ENCODE results near the gene TSPO. TPM values are rescaled to one million over a fixed set of nuclear protein-coding genes. Genes with fewer than 3 reads are reported as not detected.

Gene TSPO
- total RNA-seq, 1 experiment from 2014 or later = 144 TPM

DNA sequence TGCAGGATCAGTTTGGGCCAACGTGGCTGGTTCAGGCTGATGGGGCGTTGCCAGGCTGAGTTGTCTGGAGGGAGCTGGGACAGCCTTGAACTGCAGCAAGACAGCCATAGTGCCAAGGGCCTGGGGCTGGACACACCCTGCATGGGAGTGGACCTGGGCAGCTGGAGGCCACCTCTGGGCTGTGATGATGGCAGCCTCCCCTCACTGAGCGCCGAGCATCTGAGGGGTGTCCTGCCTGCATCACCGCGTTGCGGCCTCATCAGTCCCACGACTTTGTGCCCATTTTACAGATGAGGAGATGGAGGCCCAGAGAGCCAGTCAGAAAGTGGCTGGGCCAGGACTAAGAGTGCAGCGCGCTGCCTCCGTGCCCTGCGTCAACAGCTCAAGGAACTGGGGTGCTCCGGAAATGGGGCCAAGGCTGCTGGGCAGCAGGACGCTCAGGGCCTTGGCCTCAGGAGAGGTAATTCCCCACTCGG, 590 bp upstream of the TSPO start:
- H3K4me1 ChIP-seq (ENCODE audit: control insufficient read depth, insufficient read depth, low read length) = peaks cover 6% of the 10 kb centered on the region; the same call in 1 of the 2 replicates
- TF ChIP-seq CTCF (IDR thresholded peaks at IDR 0.05) (no peak), POLR2AphosphoS5 (IDR thresholded peaks at IDR 0.05; ENCODE audit: low read depth, low read length) (no peak), TCF7L2 (IDR thresholded peaks at IDR 0.05; ENCODE audit: low read depth, low read length) (no peak), SIN3A (IDR thresholded peaks at IDR 0.05; ENCODE audit: borderline replicate concordance, insufficient read depth, low read depth, low read length) (no peak)
- TF ChIP-seq, protein P1, sequence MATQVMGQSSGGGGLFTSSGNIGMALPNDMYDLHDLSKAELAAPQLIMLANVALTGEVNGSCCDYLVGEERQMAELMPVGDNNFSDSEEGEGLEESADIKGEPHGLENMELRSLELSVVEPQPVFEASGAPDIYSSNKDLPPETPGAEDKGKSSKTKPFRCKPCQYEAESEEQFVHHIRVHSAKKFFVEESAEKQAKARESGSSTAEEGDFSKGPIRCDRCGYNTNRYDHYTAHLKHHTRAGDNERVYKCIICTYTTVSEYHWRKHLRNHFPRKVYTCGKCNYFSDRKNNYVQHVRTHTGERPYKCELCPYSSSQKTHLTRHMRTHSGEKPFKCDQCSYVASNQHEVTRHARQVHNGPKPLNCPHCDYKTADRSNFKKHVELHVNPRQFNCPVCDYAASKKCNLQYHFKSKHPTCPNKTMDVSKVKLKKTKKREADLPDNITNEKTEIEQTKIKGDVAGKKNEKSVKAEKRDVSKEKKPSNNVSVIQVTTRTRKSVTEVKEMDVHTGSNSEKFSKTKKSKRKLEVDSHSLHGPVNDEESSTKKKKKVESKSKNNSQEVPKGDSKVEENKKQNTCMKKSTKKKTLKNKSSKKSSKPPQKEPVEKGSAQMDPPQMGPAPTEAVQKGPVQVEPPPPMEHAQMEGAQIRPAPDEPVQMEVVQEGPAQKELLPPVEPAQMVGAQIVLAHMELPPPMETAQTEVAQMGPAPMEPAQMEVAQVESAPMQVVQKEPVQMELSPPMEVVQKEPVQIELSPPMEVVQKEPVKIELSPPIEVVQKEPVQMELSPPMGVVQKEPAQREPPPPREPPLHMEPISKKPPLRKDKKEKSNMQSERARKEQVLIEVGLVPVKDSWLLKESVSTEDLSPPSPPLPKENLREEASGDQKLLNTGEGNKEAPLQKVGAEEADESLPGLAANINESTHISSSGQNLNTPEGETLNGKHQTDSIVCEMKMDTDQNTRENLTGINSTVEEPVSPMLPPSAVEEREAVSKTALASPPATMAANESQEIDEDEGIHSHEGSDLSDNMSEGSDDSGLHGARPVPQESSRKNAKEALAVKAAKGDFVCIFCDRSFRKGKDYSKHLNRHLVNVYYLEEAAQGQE (IDR thresholded peaks at IDR 0.05; ENCODE audit: insufficient read depth in 1 of 2, low read depth in 2 of 2, low read length in 1 of 2) = no peak
- H3K9me3 ChIP-seq (ENCODE audit: control insufficient read depth, insufficient read depth, low read depth, low read length) = no peaks in the 10 kb centered on the region
- no peak; the same call in 1 of the 2 replicates for ATAC-seq
- no peaks in the 10 kb centered on the region for H3K36me3 ChIP-seq (ENCODE audit: control insufficient read depth, insufficient read depth, low read length)
- no TSS peak for BruUV-seq (replicated peaks)
- DNase-seq (ENCODE audit: low read depth, low spot score) = no peak
- intact Hi-C loops (cut with micrococcal nuclease; ENCODE audit: unreplicated experiment) = no loop called here
- in situ Hi-C loops (cut with HindIII; ENCODE audit: low pct_unique_long_range_greater_than_20kb, low sequenced_read_pairs) = no loop called here
- peak overlapping the region; percentile 55 to 62 for H3K4me3 ChIP-seq (ENCODE audit: low read depth in 2 of 2, low read length in 2 of 2)
- H3K27ac ChIP-seq (ENCODE audit: low read length) = no peak overlapping the region
- POLR2A ChIA-PET = interaction anchor here (0.7 kb wide), 3 partner anchors 127 to 1201 kb away, joined by 5 to 9 read pairs (median 6); no protein-coding TSS in a partner anchor
- CTCF ChIA-PET = no interaction called here
- no peaks in the 10 kb centered on the region for H3K27me3 ChIP-seq (ENCODE audit: control insufficient read depth, insufficient read depth, low read length)

DNA sequence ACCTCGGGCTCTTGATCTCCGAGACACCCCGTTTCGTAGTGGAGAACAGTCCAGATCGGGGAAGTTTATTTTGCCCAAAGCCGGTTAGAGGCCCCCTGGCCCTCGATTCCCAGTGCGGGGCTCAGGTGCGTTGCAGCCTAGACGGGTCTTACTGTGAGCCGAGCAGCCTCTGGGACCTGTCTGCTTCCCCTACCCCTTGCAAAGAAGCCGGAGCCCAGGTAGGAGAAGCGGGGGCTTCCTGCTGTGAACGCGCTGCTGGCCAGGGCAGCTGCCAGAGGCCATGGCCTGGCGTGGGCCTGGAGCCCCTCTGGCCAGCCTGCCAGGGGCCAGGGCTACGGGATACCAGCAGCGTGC, 621 bp downstream of the TSPO start:
- Histone ChIP-seq H3K36me3 (ENCODE audit: control insufficient read depth, insufficient read depth, low read length) (no peaks in the 10 kb centered on the region), H3K4me1 (ENCODE audit: control insufficient read depth, insufficient read depth, low read length) (peaks cover 6% of the 10 kb centered on the region; the same call in 1 of the 2 replicates), H3K27ac (ENCODE audit: low read length) (peak overlapping the region; percentile 88), H3K4me3 (ENCODE audit: low read depth in 2 of 2, low read length in 2 of 2) (peak overlapping the region; percentile 55 to 62), H3K9me3 (ENCODE audit: control insufficient read depth, insufficient read depth, low read depth, low read length) (no peaks in the 10 kb centered on the region), H3K27me3 (ENCODE audit: control insufficient read depth, insufficient read depth, low read length) (no peaks in the 10 kb centered on the region)
- ChIA-PET CTCF (no interaction called here), POLR2A (no interaction called here)
- intact Hi-C loops (cut with micrococcal nuclease; ENCODE audit: unreplicated experiment) (no loop called here), in situ Hi-C loops (cut with HindIII; ENCODE audit: low pct_unique_long_range_greater_than_20kb, low sequenced_read_pairs) (no loop called here)
- TF ChIP-seq CTCF (IDR thresholded peaks at IDR 0.05) (no peak), POLR2AphosphoS5 (IDR thresholded peaks at IDR 0.05; ENCODE audit: low read depth, low read length) (no peak), SIN3A (IDR thresholded peaks at IDR 0.05; ENCODE audit: borderline replicate concordance, insufficient read depth, low read depth, low read length) (no peak), TCF7L2 (IDR thresholded peaks at IDR 0.05; ENCODE audit: low read depth, low read length) (no peak)
- TF ChIP-seq, protein P1 (IDR thresholded peaks at IDR 0.05; ENCODE audit: insufficient read depth in 1 of 2, low read depth in 2 of 2, low read length in 1 of 2) = no peak
- no TSS peak for BruUV-seq (replicated peaks)
- ATAC-seq (peak; percentile 49), DNase-seq (ENCODE audit: low read depth, low spot score) (no peak)

Measured in Panc1 (cell line).